ENCODE data around the gene CYB561A3. TPM values are rescaled to one million over a fixed set of nuclear protein-coding genes. Genes with fewer than 3 reads are reported as not detected.

The CYB561A3 gene
- total and polyA plus RNA-seq, 2 experiments from 2014 or later: 9.8 to 30.8 TPM

GRCh38 chr11:61337706-61338470 lies 23.8 kb downstream of the CYB561A3 start:
- no peak overlapping the region for H3K4me3 ChIP-seq
- Mint-ChIP-seq H3K9me3 (no peaks in the 10 kb centered on the region), H3K27me3 (ENCODE audit: insufficient read depth, low read depth, poor library complexity) (peaks cover 12% of the 10 kb centered on the region), H3K36me3 (ENCODE audit: low read depth) (peaks cover 10% of the 10 kb centered on the region; the same call in 2 of the 3 replicates), H3K27ac (no peak overlapping the region), H3K4me1 (peaks cover 25% of the 10 kb centered on the region; the same call in 2 of the 3 replicates), H3K4me3 (no peak overlapping the region)
- H3K27me3 ChIP-seq (ENCODE audit: insufficient read depth): no peaks in the 10 kb centered on the region
- peaks cover 11% of the 10 kb centered on the region; the same call in 1 of the 2 replicates for H3K4me1 ChIP-seq (ENCODE audit: insufficient read depth)
- peaks cover under 1% of the 10 kb centered on the region; the same call in 1 of the 2 replicates for H3K79me2 ChIP-seq (replicated peaks; ENCODE audit: insufficient read depth)
- H3K4me2 ChIP-seq: no peak overlapping the region
- TF ChIP-seq JUNB (IDR thresholded peaks at IDR 0.05; ENCODE audit: unreplicated experiment): no peak
- TF ChIP-seq, protein P1, sequence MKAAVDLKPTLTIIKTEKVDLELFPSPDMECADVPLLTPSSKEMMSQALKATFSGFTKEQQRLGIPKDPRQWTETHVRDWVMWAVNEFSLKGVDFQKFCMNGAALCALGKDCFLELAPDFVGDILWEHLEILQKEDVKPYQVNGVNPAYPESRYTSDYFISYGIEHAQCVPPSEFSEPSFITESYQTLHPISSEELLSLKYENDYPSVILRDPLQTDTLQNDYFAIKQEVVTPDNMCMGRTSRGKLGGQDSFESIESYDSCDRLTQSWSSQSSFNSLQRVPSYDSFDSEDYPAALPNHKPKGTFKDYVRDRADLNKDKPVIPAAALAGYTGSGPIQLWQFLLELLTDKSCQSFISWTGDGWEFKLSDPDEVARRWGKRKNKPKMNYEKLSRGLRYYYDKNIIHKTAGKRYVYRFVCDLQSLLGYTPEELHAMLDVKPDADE (IDR thresholded peaks at IDR 0.05): no peak
- no peak for TF ChIP-seq CREB1 (CRISPR knock-in tag; IDR thresholded peaks at IDR 0.05; ENCODE audit: low read depth)
- TF ChIP-seq EZH2phosphoT487 (IDR thresholded peaks at IDR 0.05; ENCODE audit: unreplicated experiment): no peak
- no peak for TF ChIP-seq CTCF (conservative IDR thresholded peaks at IDR 0.05; ENCODE audit: low read depth in 2 of 2)
- TF ChIP-seq EZH2 (IDR thresholded peaks at IDR 0.05; ENCODE audit: low read depth, unreplicated experiment): no peak
- TF ChIP-seq, protein P2, sequence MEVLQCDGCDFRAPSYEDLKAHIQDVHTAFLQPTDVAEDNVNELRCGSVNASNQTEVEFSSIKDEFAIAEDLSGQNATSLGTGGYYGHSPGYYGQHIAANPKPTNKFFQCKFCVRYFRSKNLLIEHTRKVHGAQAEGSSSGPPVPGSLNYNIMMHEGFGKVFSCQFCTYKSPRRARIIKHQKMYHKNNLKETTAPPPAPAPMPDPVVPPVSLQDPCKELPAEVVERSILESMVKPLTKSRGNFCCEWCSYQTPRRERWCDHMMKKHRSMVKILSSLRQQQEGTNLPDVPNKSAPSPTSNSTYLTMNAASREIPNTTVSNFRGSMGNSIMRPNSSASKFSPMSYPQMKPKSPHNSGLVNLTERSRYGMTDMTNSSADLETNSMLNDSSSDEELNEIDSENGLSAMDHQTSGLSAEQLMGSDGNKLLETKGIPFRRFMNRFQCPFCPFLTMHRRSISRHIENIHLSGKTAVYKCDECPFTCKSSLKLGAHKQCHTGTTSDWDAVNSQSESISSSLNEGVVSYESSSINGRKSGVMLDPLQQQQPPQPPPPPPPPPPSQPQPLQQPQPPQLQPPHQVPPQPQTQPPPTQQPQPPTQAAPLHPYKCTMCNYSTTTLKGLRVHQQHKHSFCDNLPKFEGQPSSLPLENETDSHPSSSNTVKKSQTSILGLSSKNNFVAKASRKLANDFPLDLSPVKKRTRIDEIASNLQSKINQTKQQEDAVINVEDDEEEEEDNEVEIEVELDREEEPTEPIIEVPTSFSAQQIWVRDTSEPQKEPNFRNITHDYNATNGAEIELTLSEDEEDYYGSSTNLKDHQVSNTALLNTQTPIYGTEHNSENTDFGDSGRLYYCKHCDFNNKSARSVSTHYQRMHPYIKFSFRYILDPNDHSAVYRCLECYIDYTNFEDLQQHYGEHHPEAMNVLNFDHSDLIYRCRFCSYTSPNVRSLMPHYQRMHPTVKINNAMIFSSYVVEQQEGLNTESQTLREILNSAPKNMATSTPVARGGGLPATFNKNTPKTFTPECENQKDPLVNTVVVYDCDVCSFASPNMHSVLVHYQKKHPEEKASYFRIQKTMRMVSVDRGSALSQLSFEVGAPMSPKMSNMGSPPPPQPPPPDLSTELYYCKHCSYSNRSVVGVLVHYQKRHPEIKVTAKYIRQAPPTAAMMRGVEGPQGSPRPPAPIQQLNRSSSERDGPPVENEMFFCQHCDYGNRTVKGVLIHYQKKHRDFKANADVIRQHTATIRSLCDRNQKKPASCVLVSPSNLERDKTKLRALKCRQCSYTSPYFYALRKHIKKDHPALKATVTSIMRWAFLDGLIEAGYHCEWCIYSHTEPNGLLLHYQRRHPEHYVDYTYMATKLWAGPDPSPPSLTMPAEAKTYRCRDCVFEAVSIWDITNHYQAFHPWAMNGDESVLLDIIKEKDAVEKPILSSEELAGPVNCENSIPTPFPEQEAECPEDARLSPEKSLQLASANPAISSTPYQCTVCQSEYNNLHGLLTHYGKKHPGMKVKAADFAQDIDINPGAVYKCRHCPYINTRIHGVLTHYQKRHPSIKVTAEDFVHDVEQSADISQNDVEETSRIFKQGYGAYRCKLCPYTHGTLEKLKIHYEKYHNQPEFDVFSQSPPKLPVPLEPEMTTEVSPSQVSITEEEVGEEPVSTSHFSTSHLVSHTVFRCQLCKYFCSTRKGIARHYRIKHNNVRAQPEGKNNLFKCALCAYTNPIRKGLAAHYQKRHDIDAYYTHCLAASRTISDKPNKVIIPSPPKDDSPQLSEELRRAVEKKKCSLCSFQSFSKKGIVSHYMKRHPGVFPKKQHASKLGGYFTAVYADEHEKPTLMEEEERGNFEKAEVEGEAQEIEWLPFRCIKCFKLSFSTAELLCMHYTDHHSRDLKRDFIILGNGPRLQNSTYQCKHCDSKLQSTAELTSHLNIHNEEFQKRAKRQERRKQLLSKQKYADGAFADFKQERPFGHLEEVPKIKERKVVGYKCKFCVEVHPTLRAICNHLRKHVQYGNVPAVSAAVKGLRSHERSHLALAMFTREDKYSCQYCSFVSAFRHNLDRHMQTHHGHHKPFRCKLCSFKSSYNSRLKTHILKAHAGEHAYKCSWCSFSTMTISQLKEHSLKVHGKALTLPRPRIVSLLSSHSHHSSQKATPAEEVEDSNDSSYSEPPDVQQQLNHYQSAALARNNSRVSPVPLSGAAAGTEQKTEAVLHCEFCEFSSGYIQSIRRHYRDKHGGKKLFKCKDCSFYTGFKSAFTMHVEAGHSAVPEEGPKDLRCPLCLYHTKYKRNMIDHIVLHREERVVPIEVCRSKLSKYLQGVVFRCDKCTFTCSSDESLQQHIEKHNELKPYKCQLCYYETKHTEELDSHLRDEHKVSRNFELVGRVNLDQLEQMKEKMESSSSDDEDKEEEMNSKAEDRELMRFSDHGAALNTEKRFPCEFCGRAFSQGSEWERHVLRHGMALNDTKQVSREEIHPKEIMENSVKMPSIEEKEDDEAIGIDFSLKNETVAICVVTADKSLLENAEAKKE (CRISPR knock-in tag; IDR thresholded peaks at IDR 0.05): no peak
- TF ChIP-seq ZNF114 (CRISPR knock-in tag; IDR thresholded peaks at IDR 0.05): no peak
- TF ChIP-seq ZNF331 (CRISPR knock-in tag; IDR thresholded peaks at IDR 0.05; ENCODE audit: low read depth): no peak
- TF ChIP-seq STAT1 (IDR thresholded peaks at IDR 0.05; ENCODE audit: unreplicated experiment): no peak
- TF ChIP-seq NANOG (IDR thresholded peaks at IDR 0.05; ENCODE audit: borderline replicate concordance): no peak
- TF ChIP-seq, protein P3, sequence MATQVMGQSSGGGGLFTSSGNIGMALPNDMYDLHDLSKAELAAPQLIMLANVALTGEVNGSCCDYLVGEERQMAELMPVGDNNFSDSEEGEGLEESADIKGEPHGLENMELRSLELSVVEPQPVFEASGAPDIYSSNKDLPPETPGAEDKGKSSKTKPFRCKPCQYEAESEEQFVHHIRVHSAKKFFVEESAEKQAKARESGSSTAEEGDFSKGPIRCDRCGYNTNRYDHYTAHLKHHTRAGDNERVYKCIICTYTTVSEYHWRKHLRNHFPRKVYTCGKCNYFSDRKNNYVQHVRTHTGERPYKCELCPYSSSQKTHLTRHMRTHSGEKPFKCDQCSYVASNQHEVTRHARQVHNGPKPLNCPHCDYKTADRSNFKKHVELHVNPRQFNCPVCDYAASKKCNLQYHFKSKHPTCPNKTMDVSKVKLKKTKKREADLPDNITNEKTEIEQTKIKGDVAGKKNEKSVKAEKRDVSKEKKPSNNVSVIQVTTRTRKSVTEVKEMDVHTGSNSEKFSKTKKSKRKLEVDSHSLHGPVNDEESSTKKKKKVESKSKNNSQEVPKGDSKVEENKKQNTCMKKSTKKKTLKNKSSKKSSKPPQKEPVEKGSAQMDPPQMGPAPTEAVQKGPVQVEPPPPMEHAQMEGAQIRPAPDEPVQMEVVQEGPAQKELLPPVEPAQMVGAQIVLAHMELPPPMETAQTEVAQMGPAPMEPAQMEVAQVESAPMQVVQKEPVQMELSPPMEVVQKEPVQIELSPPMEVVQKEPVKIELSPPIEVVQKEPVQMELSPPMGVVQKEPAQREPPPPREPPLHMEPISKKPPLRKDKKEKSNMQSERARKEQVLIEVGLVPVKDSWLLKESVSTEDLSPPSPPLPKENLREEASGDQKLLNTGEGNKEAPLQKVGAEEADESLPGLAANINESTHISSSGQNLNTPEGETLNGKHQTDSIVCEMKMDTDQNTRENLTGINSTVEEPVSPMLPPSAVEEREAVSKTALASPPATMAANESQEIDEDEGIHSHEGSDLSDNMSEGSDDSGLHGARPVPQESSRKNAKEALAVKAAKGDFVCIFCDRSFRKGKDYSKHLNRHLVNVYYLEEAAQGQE (IDR thresholded peaks at IDR 0.05; ENCODE audit: unreplicated experiment): no peak
- TF ChIP-seq POLR2AphosphoS5 (IDR thresholded peaks at IDR 0.05; ENCODE audit: low read depth): no peak
- H3K36me3 ChIP-seq (ENCODE audit: insufficient read depth): no peaks in the 10 kb centered on the region
- H3K27ac ChIP-seq (ENCODE audit: low read depth): no peak overlapping the region
- no peaks in the 10 kb centered on the region for H4K20me1 ChIP-seq (replicated peaks; ENCODE audit: insufficient read depth)
- H2AFZ ChIP-seq: no peak overlapping the region
- H3K9me2 ChIP-seq (ENCODE audit: insufficient read depth): no peaks in the 10 kb centered on the region
- no peak for ATAC-seq
- H3F3A ChIP-seq (replicated peaks; ENCODE audit: low read depth): peaks cover 28% of the 10 kb centered on the region
- no peak for DNase-seq (ENCODE audit: low spot score)

Data from GM23338 (cell line).